Measurements from ENCODE around the gene ILF2. TPM values are rescaled to one million over a fixed set of nuclear protein-coding genes. Genes with fewer than 3 reads are reported as not detected.

ILF2 gene
- polyA plus RNA-seq, 1 donor (not counting 4 experiments of a cell fraction or from before 2014, with no cell fraction given): 232 TPM

DNA sequence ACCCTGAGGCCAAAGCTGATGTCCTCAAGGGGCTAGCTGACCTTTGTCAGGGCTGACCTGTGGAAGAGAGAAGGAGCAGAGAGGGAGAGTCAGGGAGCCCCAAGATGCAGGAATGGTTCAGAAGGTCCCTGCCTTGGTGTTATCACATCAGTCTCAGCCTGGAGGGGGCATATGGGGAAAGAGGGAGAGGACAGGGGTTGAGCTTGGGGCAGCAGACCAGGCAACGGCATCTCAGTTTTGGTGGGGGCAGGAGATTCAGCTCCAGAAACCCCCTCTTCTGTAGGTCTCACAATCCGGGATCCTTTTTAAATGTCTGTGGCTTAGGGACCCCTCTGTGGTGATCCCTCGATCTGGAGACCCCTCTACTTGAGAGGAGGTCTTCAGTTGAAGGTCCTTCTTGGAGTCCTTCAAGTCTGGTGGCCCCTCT, 44.3 kb downstream of the ILF2 start:
- peak overlapping the region; percentile 94 for H3K27ac ChIP-seq (ENCODE audit: control insufficient read depth, insufficient read depth, low read length)
- peaks cover 17% of the 10 kb centered on the region for H3K79me2 ChIP-seq (ENCODE audit: control insufficient read depth, insufficient read depth, low read length)
- TF ChIP-seq EZH2 (IDR thresholded peaks at IDR 0.05; ENCODE audit: low read length) (no peak), CTCF (optimal IDR thresholded peaks at IDR 0.05 in 1 of 3, IDR thresholded peaks at IDR 0.05 in 1 of 3, conservative IDR thresholded peaks at IDR 0.05 in 1 of 3; ENCODE audit: extremely low read depth in 1 of 3, insufficient read depth in 2 of 3, low read length in 3 of 3) (no peak)

DNA sequence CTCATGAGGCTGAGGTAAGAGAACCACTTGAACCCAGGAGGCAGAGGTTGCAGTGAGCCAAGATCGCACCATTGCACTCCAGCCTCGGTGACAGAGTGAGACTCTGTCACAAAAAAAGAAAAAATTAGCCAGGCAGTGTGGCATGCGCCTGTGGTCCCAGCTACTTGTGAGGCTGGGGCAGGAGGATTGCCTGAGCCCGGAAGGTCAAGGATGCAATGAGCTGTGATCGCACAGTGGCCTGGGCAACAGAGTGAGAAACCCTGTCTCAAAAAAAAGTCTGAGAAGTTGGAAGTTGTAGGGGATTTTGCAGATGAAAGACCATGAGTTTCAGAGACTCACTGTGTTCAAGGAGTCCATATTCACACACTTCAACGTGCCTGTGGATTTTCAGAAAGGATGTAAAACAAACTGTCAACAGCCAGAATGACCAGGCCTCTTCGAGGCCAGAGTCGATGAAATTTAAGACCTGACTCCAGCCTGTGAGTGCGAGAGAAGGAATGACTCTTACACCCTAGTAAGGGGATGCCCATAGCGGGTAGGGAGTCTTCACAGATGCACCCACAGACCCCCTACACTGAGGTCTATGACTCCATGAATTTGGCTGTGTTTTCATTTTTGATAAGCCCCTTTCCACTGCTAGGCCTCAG, 45.7 kb downstream of the ILF2 start:
- H3K9ac ChIP-seq (ENCODE audit: control insufficient read depth, extremely low read depth, insufficient read depth, low read length): no peak overlapping the region
- no peak overlapping the region for H3K4me3 ChIP-seq (ENCODE audit: control insufficient read depth in 2 of 3, extremely low read depth in 1 of 3, insufficient read depth in 2 of 3, low read depth in 1 of 3, low read length in 3 of 3)
- peaks cover 6% of the 10 kb centered on the region for H3K9me1 ChIP-seq (ENCODE audit: control insufficient read depth, extremely low read depth, insufficient read depth, low read length)
- no peak overlapping the region for H3K4me2 ChIP-seq (ENCODE audit: control insufficient read depth, extremely low read depth, insufficient read depth, low read depth, low read length)
- FAIRE-seq (no peak), DNase-seq (ENCODE audit: low read depth, low spot score) (no peak)
- H3K9me3 ChIP-seq (ENCODE audit: control insufficient read depth, low read depth, low read length): no peaks in the 10 kb centered on the region
- dilution Hi-C loops (cut with MboI; ENCODE audit: extremely low pct_ligation_motif_present, low sequenced_read_pairs): no loop called here
- no peak overlapping the region for H3K27ac ChIP-seq (ENCODE audit: control insufficient read depth, insufficient read depth, low read length)
- H3K36me3 ChIP-seq (ENCODE audit: control insufficient read depth in 2 of 2, extremely low read depth in 1 of 2, insufficient read depth in 2 of 2, low read length in 2 of 2): peaks cover 11 to 22% of the 10 kb centered on the region in 2 experiments
- H4K20me1 ChIP-seq (ENCODE audit: control insufficient read depth, extremely low read depth, insufficient read depth, low read length): no peaks in the 10 kb centered on the region
- TF ChIP-seq EZH2 (IDR thresholded peaks at IDR 0.05; ENCODE audit: low read length) (no peak), CTCF (optimal IDR thresholded peaks at IDR 0.05 in 1 of 3, IDR thresholded peaks at IDR 0.05 in 1 of 3, conservative IDR thresholded peaks at IDR 0.05 in 1 of 3; ENCODE audit: extremely low read depth in 1 of 3, insufficient read depth in 2 of 3, low read length in 3 of 3) (no peak)
- H3K4me1 ChIP-seq (ENCODE audit: control insufficient read depth, extremely low read depth, insufficient read depth, low read length): peaks cover 19% of the 10 kb centered on the region
- no peak overlapping the region for H2AFZ ChIP-seq (ENCODE audit: control insufficient read depth, low read length)
- H3K27me3 ChIP-seq (ENCODE audit: control insufficient read depth, extremely low read depth, insufficient read depth, low read length): no peaks in the 10 kb centered on the region
- H3K79me2 ChIP-seq (ENCODE audit: control insufficient read depth, insufficient read depth, low read length): peaks cover 17% of the 10 kb centered on the region

More for the DNA sequence above, 44.3 kb downstream of the ILF2 start:
- dilution Hi-C loops (cut with MboI; ENCODE audit: extremely low pct_ligation_motif_present, low sequenced_read_pairs): no loop called here
- H3K4me1 ChIP-seq (ENCODE audit: control insufficient read depth, extremely low read depth, insufficient read depth, low read length): peaks cover 19% of the 10 kb centered on the region
- H3K4me3 ChIP-seq (ENCODE audit: control insufficient read depth in 2 of 3, extremely low read depth in 1 of 3, insufficient read depth in 2 of 3, low read depth in 1 of 3, low read length in 3 of 3): peak overlapping the region; percentile 56 to 92 (median 87)
- H3K9ac ChIP-seq (ENCODE audit: control insufficient read depth, extremely low read depth, insufficient read depth, low read length): peak overlapping the region; percentile 98
- peaks cover 11 to 15% of the 10 kb centered on the region in 2 experiments for H3K36me3 ChIP-seq (ENCODE audit: control insufficient read depth in 2 of 2, extremely low read depth in 1 of 2, insufficient read depth in 2 of 2, low read length in 2 of 2)
- FAIRE-seq (no peak), DNase-seq (ENCODE audit: low read depth, low spot score) (no peak)
- no peaks in the 10 kb centered on the region for H3K9me3 ChIP-seq (ENCODE audit: control insufficient read depth, low read depth, low read length)
- peak overlapping the region; percentile 79 for H2AFZ ChIP-seq (ENCODE audit: control insufficient read depth, low read length)
- H4K20me1 ChIP-seq (ENCODE audit: control insufficient read depth, extremely low read depth, insufficient read depth, low read length): no peaks in the 10 kb centered on the region
- H3K9me1 ChIP-seq (ENCODE audit: control insufficient read depth, extremely low read depth, insufficient read depth, low read length): peaks cover 6% of the 10 kb centered on the region
- H3K27me3 ChIP-seq (ENCODE audit: control insufficient read depth, extremely low read depth, insufficient read depth, low read length): no peaks in the 10 kb centered on the region
- peak overlapping the region; percentile 100 for H3K4me2 ChIP-seq (ENCODE audit: control insufficient read depth, extremely low read depth, insufficient read depth, low read depth, low read length)

Measured in keratinocyte (primary cell).